GM18870 (cell line): ENCODE results near the gene KLHDC4.
"Not testable (repeated sequence)": the region's sequence is repeated elsewhere in the genome, so short reads cannot be mapped to it uniquely, and the experiment has no call there.

Experiments used
- ATAC-seq: cut with Tn5 transposase; IDR thresholded peaks from one replicate; pipeline ENCODE4 v1.9.1; 2021; ENCODE audit warnings: moderate library complexity; ENCODE audit not compliant: unreplicated experiment

The KLHDC4 gene

DNA sequence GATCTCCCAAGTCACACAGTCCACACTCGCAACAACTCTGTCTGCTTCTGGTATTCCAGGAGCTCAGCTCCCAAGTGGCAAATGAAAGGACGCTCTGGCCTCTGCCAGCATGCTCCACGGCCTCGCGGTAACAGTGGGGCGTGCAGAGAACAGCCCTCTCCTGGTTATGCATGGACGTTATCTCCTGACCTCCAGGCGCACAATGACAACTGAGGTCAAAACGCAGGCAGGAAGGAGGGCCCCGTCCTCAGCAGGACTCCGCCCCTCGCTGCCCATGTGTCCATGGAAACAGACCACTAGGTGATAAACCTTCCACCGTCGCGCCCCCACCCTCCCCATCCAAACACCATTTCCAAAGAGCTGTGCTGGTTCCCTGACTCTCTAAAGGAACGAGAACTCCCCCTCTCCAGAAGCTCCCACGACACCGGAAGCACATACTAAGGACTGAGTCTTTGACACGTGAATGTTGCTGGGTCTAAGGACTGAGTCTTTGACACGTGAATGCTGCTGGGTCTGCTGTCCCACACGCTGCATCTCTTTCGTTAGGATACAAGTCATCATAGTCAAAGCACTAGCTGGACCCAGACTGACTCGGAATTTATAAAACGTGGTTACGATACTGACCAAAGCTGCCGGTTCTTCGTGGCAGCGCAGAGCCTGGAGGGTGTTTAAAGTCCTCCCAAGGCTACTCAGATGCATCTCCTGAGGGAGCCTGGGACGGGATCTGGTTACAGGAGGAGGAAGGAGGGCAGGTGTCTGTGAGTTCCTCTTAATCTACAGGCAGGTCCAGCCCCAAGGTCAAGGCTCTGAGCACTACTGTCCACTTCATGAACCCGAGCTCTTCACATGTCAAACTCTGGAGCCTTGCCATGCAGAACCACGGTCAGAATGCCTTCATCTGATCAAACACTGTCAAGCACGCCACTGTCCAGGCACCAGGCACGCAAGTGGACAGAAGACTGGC lies 43.9 kb downstream of the KLHDC4 start:
- no peak for ATAC-seq

GRCh38 chr16:87720446-87720845 lies 45.3 kb downstream of the KLHDC4 start:
- ATAC-seq, result no peak

GRCh38 chr16:87718831-87719230 lies 47.0 kb downstream of the KLHDC4 start:
- not testable (repeated sequence) for ATAC-seq

DNA sequence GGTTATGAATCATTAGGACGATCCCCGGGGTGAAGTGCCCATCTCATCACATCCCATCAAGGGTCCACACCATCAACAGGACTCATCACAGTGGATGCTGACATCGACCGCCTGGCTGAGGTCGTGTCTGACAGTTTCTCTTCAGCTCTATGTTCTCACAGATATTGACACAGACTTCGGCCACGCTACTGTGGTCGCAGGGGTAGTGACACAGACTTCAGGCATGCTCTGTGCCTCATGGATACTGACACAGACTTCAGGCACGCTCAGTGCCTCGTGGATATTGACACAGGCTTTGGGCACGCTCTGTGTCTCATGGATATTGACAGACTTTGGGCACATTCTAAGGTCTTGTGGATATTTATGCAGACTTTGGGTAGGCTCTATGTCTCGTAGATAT lies 50.1 kb downstream of the KLHDC4 start:
- ATAC-seq, result no peak

GRCh38 chr16:87715231-87715630 lies 50.6 kb downstream of the KLHDC4 start:
- no peak for ATAC-seq

- ATAC-seq, result no peak
These were observed 52.1 kb downstream of the KLHDC4 start for GRCh38 chr16:87713451-87714229.

- ATAC-seq, result no peak
These were observed 53.5 kb downstream of the KLHDC4 start for GRCh38 chr16:87712184-87712762.

GRCh38 chr16:87710887-87711286 lies 54.9 kb downstream of the KLHDC4 start:
- ATAC-seq, result no peak

- ATAC-seq, result no peak
These were observed 56.1 kb downstream of the KLHDC4 start for GRCh38 chr16:87709677-87710076.

DNA sequence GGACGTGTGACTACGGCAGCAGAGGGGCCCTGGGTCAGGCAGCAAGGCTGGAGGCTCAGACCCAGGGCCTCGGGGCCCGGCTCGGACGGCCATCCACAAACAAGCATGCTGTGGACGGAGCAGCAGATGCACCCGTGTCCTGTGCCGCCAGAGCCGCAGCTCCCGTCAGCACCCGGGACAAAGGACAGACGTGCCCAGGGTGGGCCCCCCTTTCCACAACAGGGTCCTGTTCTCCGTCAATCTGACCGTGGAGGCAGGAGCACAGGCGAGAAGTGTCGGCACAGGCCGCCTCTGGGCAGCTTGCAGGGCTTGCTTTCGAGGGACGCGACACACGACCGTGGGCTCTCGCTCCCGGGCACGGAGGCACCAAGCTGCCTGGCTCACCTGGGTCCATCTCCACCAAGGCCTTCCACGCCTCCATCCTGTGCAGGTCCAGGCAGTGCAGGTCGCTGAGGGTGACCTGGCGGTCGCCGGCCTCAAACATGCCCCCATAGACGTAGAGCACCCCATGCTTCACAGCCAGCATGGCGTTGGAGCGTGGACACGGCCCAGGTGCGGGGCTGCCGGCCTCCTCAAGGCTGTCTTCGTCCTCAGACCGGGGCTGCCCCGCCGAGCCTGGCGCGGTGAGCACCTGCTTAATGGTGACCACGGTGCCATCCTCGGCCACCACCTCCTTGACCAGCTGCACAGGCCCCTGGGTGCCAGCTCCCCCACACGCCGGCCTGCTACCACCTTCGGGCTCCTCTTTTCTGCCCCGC lies 56.7 kb downstream of the KLHDC4 start:
- no peak for ATAC-seq

DNA sequence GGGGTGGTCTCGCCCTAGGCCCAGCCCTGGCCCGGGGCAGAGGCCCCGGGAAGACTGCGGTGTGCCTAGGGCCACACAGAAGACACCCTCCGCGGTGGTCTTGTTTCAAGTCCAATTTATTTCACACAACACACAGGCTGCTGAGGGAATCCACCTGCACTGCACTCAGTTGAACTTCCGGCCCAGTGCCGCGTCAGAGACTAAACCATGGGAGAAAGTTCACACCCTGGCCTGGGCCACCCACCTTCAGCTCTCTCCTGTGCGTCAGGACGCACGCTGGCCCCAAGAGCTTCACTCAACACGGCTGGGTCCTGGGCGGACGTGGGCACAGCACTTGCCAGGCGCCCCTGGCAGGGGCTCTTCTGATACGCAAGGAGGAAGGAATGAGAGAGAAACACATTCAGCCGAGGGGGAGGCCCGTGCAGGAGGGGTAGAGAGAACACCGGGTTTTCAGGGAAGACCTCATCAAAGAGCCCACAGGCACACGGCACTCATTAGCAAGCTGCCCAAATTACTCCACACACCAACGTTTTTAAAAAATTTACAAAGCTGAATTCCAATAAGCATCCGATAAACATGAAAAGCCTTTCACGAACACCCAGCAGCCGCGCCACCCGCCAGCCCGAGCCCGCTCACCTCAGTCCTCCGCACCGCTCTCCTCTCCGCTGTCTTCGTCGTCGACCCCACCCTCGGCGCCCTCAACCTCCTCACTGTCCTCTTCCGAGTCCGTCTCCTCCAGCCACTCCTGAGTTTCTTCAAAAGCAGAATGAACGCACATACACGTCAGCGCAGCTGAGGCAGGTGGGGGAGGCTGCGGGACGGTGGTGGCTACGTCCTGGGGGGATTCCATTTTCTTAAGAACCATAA lies 57.8 kb downstream of the KLHDC4 start:
- no peak for ATAC-seq

DNA sequence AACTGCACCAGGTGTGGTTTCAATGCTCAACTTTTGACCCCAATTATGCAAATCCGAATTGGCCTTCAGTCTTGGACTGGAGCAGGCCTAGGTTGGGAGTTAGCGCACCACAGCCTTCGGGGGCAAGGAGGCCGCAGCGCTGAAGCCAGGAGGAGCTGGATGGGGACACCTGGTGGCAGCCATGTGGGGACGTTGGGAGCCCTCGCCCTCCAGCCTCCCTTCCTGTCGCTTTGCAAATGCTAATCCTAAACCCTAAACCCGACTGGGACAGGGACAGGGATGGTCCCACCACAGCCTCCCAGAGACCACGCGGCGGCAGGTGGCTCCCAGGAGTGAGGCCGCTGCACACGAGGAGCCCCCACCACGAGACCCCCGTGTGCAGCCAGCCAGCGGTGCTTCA lies 58.7 kb downstream of the KLHDC4 start:
- ATAC-seq, result no peak

DNA sequence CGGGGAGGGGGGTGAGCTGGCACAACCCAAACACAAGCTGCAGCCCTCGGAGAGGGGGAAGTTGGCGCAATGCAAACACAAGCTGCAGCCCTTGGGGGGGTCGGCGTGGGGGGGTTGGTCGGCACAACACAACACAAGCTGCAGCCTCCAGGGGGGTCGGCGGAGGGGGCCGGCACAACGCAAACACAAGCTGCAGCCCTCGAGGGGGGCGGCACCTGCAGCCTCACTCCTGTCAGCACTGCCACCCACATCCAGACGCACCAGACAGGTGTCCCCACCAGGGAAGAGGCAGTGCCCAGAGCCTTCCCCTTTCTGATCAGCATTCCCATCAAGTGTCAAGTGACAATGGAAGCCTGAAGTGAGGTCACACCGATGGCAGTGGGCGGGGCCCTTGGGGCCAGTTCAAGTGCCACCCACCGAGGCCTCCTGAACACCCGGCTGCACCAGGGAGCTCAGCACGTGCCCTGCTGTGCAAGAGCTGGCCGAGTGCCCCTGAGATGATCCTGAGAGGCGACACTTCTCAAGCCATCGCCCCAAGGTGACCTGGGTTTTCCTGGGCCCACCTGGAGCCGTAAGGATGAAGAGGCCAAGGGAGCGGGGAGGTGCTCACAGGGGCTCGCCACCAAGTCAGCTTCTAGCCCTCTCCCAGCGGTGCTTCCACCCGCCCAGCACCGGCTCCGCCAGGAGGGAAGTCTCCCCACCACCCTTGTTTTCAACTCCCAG lies 59.3 kb downstream of the KLHDC4 start:
- ATAC-seq, result no peak

DNA sequence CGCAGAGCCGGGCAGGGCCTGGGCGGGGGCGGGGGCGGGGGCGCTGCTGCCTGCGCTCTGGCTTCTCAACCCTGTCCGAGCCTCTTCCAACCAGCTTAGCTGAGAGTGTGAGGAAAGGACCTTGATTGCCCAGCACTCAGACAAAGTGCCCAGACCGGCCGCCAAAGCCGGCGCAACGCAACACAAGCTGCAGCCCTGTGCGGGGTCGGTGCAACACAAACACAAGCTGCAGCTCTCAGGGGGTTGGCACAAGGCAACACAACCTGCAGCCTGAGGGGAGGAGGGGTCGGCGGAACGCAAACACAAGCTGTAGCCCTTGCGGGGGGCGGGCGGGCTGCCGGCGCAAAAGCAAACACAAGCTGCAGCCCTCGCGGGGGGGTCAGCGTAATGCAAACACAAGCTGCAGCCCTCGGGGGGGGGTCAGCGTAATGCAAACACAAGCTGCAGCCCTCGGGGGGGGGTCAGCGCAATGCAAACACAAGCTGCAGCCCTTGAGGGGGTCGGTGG lies 60.0 kb downstream of the KLHDC4 start:
- ATAC-seq, result no peak

DNA sequence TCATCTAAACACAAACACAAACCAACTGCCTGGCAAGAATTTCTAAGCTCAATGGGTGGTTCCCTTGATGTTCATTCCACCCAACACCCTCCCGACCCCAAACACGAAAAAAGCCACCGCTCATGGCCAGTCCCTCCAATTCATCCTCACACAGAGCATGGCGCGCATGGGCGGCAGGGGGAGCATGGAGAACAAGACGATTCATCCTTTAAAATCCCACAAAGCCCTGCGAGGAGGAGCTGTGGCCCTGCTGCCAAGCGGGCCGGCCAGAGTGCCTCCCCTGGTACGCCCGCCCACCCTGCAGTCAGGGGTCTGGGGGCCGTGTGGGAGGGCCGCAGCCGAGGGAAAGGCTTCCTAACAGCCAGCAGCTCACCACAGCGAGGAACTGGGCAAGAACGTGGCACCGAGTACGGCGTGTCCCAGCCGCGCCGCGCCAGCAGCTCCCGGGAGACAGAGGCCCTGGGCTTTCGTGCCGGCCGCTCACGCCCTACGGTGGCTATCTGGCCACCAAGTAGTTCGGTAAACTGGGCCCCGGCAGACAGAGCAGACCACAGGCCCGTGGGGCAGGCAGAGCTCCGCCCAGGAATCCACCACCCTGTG lies 60.9 kb downstream of the KLHDC4 start:
- no peak for ATAC-seq

GRCh38 chr16:87703835-87704375 lies 61.9 kb downstream of the KLHDC4 start:
- ATAC-seq, result no peak

GRCh38 chr16:87703071-87703470 lies 62.7 kb downstream of the KLHDC4 start:
- ATAC-seq, result no peak

DNA sequence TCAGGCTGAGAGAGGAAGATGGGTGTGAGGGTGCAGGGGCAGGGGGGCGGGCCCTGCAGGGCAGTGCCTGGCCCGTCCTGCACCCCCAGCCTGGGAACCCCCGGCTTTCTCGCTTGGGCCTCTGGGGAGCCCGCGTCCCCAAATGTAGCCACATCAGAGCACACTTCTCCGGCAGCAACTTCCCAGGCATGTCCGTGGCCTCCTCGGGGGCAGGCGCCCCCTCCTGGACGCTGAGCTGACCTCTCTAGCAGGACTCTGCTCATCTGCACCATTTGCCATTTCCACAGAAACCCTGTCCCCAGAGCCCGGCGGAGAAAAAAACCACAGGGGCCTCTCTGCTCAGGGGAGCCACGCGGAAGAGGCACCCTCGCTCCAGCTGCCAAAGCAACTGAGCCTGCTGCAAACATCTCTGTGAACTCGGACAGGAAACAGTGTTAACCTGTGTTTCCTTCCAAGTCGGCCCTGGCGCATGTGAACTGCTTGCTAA lies 63.4 kb downstream of the KLHDC4 start:
- ATAC-seq, result no peak
